CD14-positive monocyte (primary cell): ENCODE data around the gene CRY1. TPM values are rescaled to one million over a fixed set of nuclear protein-coding genes. Genes with fewer than 3 reads are reported as not detected.

ENCODE experiments used
- DNase-seq, 3 donors: peaks; one replicate each; pipeline ENCODE4 v3.0.0-alpha.2; 2011 to 2022
- H2AFZ ChIP-seq: 2 replicates; pipeline ENCODE4 v1.6.0; 2012; ENCODE audit warnings: mild to moderate bottlenecking, low read depth, low read length, inconsistent platforms; ENCODE audit not compliant: insufficient read depth, poor library complexity, severe bottlenecking
- H3K27ac ChIP-seq, 2 donors: 1 replicate in 1 of 2; 2 replicates in 1 of 2; pipeline ENCODE4 v1.5.1; 2012 to 2013; ENCODE audit warnings: low read length in 2 of 2, control low read depth in 1 of 2, inconsistent platforms in 1 of 2, low read depth in 1 of 2, mild to moderate bottlenecking in 1 of 2
- H3K27me3 ChIP-seq, 2 donors: one replicate each; pipeline versions ENCODE4 v1.6.0 to v1.6.1; 2011 to 2013; ENCODE audit warnings: low read length in 2 of 2; ENCODE audit not compliant: control insufficient read depth in 2 of 2, insufficient read depth in 2 of 2
- H3K36me3 ChIP-seq, 2 donors: replicated peaks in 1 of 2; 1 replicate in 1 of 2; 2 replicates in 1 of 2; pipeline versions ENCODE4 v1.5.1 to v1.6.1; 2012 to 2013; ENCODE audit warnings: low read length in 2 of 2, control low read depth in 1 of 2, inconsistent platforms in 1 of 2, mild to moderate bottlenecking in 1 of 2; ENCODE audit not compliant: insufficient read depth in 2 of 2, control insufficient read depth in 1 of 2
- H3K4me1 ChIP-seq, 2 donors: 1 replicate in 1 of 2; 2 replicates in 1 of 2; pipeline versions ENCODE4 v1.5.1 to v1.6.1; 2012 to 2013; ENCODE audit warnings: low read length in 2 of 2, control low read depth in 1 of 2, inconsistent platforms in 1 of 2, mild to moderate bottlenecking in 1 of 2, moderate library complexity in 1 of 2; ENCODE audit not compliant: insufficient read depth in 2 of 2, control insufficient read depth in 1 of 2
- H3K4me2 ChIP-seq: replicated peaks from 2 replicates; pipeline ENCODE3; 2012; ENCODE audit warnings: low read length, moderate library complexity, mild to moderate bottlenecking; ENCODE audit not compliant: poor library complexity, severe bottlenecking; ENCODE audit errors: extremely low read depth
- H3K4me3 ChIP-seq, 3 experiments: fragments of 200-600 bp in 1 of 3; sonication (generic) in 1 of 3; replicated peaks in 1 of 3; 1 replicate in 2 of 3; 2 replicates in 1 of 3; pipeline ENCODE4 v1.5.1; 2011 to 2013; ENCODE audit warnings: low read length in 3 of 3, mild to moderate bottlenecking in 3 of 3, control low read depth in 2 of 3, low read depth in 2 of 3, inconsistent platforms in 1 of 3, moderate library complexity in 1 of 3
- H3K79me2 ChIP-seq: 2 replicates; pipeline ENCODE4 v1.6.0; 2012; ENCODE audit warnings: mild to moderate bottlenecking, control low read depth, inconsistent platforms, low read length, moderate library complexity; ENCODE audit not compliant: insufficient read depth
- H3K9ac ChIP-seq: 2 replicates; pipeline ENCODE4 v1.6.0; 2017; ENCODE audit warnings: low read length, mild to moderate bottlenecking; ENCODE audit not compliant: insufficient read depth, poor library complexity, severe bottlenecking
- H3K9me3 ChIP-seq, 2 donors: replicated peaks in 1 of 2; 1 replicate in 1 of 2; 2 replicates in 1 of 2; pipeline versions ENCODE4 v1.5.1 to v1.6.1; 2012 to 2013; ENCODE audit warnings: low read length in 2 of 2, control low read depth in 1 of 2; ENCODE audit not compliant: control insufficient read depth in 1 of 2, insufficient read depth in 1 of 2
- H4K20me1 ChIP-seq: 2 replicates; pipeline ENCODE4 v1.6.0; 2012; ENCODE audit warnings: mild to moderate bottlenecking, low read length, control low read depth, moderate library complexity; ENCODE audit not compliant: insufficient read depth
- H3K27ac Mint-ChIP-seq, 7 donors: one replicate each; pipeline ENCODE4 v1.8.0; 2020; ENCODE audit warnings: mild to moderate bottlenecking in 7 of 7, mixed read lengths in 7 of 7, moderate library complexity in 6 of 7, inconsistent platforms in 2 of 7
- H3K27me3 Mint-ChIP-seq, 3 donors: one replicate each; pipeline ENCODE4 v1.8.0; 2021 to 2022; ENCODE audit warnings: low read depth in 3 of 3, mild to moderate bottlenecking in 3 of 3, mixed read lengths in 3 of 3, moderate library complexity in 3 of 3, inconsistent platforms in 1 of 3
- H3K36me3 Mint-ChIP-seq, 2 donors: one replicate each; pipeline ENCODE4 v1.8.0; 2020; ENCODE audit warnings: mixed read lengths in 2 of 2, inconsistent platforms in 1 of 2, mild to moderate bottlenecking in 1 of 2
- H3K4me1 Mint-ChIP-seq: one replicate; pipeline ENCODE4 v1.8.0; 2020; ENCODE audit warnings: mild to moderate bottlenecking, mixed read lengths
- H3K4me3 Mint-ChIP-seq, 2 donors: one replicate each; pipeline ENCODE4 v1.8.0; 2020; ENCODE audit warnings: mild to moderate bottlenecking in 2 of 2, mixed read lengths in 2 of 2, moderate library complexity in 1 of 2
- H3K9me3 Mint-ChIP-seq, 7 donors: one replicate each; pipeline ENCODE4 v1.8.0; 2020 to 2022; ENCODE audit warnings: mixed read lengths in 7 of 7, mild to moderate bottlenecking in 6 of 7, moderate library complexity in 6 of 7, inconsistent platforms in 2 of 7
- CTCF ChIP-seq: fragments of 200-600 bp; IDR thresholded peaks from one replicate; pipeline ENCODE4 v1.8.0; 2022; ENCODE audit warnings: antibody characterized with exemption, mild to moderate bottlenecking
- WGBS: methylation state at CpG from one replicate; pipeline ENCODE4 v1.1.5; 2013; ENCODE audit warnings: missing lambda C conversion rate; ENCODE audit not compliant: insufficient coverage; 5-methylcytosine and 5-hydroxymethylcytosine counted together
- intact Hi-C, 2 donors: fragments of 100-400 bp; cut with micrococcal nuclease; formaldehyde crosslinking; loops; one replicate each; pipeline versions ENCODE4 v1.15.0 to v1.15.1; 2023
- polyA plus RNA-seq, 3 donors: library from polyadenylated mRNA; depleted of rRNA in 1 of 3; unstranded in 2 of 3; stranded (reverse) in 1 of 3; fragments of 300-500 nt in 2 of 3; fragments of >200 nt in 1 of 3; fragmentation: Illumina TruSeq in 2 of 3; gene quantifications; 1 replicate in 2 of 3; 2 replicates in 1 of 3; pipeline ENCODE4 v1.2.3, GENCODE V29; 2012 to 2021

Gene CRY1
- polyA plus RNA-seq, 3 donors: 3.8 to 7.7 (median 5.8) TPM

DNA sequence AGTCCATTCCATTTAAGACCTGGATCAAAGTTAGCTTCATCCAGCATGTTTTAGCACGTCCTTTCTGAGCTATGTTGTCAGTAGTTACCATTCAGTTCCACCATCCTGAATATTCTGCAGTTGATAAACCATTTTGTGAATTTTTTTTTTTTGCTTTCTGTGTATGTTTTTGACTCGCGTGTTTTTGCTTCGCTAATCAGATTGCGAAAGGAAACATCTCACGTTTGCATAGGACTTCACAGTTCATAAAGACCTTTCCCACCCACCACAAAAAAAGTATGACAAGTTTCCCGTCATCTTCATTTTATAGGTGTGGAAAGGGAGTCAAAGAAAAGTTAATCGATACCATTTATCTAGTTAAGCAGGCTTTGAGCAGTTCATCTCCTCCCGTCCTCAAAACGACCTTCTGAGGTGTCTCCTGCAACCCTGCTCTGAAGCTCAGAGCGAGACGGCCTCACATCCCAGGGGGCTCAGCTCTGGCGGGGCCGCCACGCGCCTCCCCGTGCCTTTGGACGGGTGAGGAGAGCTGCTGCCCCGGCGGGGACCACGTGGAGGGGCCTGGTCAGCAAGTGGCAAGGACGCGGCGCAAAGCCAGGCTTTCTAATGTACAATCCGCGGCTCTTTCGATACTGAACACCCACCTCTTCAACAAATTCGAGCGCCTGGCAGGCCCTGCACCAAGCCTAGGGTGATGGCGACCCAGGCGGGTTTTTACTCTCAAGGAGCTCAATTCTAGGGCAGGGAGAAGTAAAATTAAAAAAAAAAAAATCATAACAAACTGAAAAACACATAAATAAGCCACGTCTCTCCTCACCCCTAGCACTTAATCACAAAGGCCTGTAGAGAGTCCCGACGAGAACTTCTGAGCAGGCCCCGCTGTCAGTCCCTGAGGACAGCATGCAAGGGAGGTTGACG is 138.6 kb downstream of the CRY1 start:
- Histone ChIP-seq H3K27ac (no peak overlapping the region), H3K4me2 (peak overlapping the region; percentile 99), H2AFZ (peak overlapping the region; percentile 78), H3K9me3 (peaks cover 0 to 3% of the 10 kb centered on the region in 2 donors), H4K20me1 (no peaks in the 10 kb centered on the region), H3K79me2 (peaks cover 22% of the 10 kb centered on the region), H3K36me3 (no peaks in the 10 kb centered on the region), H3K27me3 (peaks cover 36 to 57% of the 10 kb centered on the region in 2 donors), H3K4me1 (peaks cover 10 to 28% of the 10 kb centered on the region in 2 donors), H3K4me3 (peak overlapping the region; percentile 45 to 90 (median 63)), H3K9ac (peak overlapping the region; percentile 65)
- TF ChIP-seq CTCF: no peak
- WGBS: 63% methylated on average over 26 of the region's 36 CpGs
- peak overlapping the region; percentile 95 to 97 for H3K4me3 Mint-ChIP-seq
- peaks cover 0 to 6% of the 10 kb centered on the region in 2 donors for H3K36me3 Mint-ChIP-seq
- peaks cover 21% of the 10 kb centered on the region for H3K4me1 Mint-ChIP-seq
- H3K27ac Mint-ChIP-seq: peak overlapping the region in 2 of 7 donors; percentile 50 to 66
- H3K9me3 Mint-ChIP-seq: peaks cover 0 to 13% (median 5%) of the 10 kb centered on the region in 7 donors
- DNase-seq: no peak
- H3K27me3 Mint-ChIP-seq: peaks cover 49 to 76% (median 56%) of the 10 kb centered on the region in 3 donors
- intact Hi-C loops: no loop called here

GRCh38 chr12:106953352-106954250 is 139.7 kb downstream of the CRY1 start:
- peaks cover 44 to 68% of the 10 kb centered on the region in 2 donors for H3K27me3 ChIP-seq
- H3K36me3 ChIP-seq: no peaks in the 10 kb centered on the region
- Mint-ChIP-seq H3K36me3 (peaks cover 0 to 9% of the 10 kb centered on the region in 2 donors), H3K9me3 (peaks cover 5 to 24% (median 16%) of the 10 kb centered on the region in 7 donors), H3K27me3 (peaks cover 57 to 87% (median 65%) of the 10 kb centered on the region in 3 donors), H3K4me1 (peaks cover 21% of the 10 kb centered on the region), H3K27ac (no peak overlapping the region), H3K4me3 (peak overlapping the region in 1 of 2 donors; percentile 64)
- peaks cover 10 to 28% of the 10 kb centered on the region in 2 donors for H3K4me1 ChIP-seq
- intact Hi-C loops: no loop called here
- no peak overlapping the region for H3K4me2 ChIP-seq
- H3K9me3 ChIP-seq: peaks cover 8 to 15% of the 10 kb centered on the region in 2 donors
- H4K20me1 ChIP-seq: no peaks in the 10 kb centered on the region
- WGBS: 100% methylated on average over 2 of the region's 12 CpGs
- no peak overlapping the region for H3K4me3 ChIP-seq
- H2AFZ ChIP-seq: no peak overlapping the region
- no peak overlapping the region for H3K27ac ChIP-seq
- peaks cover 18% of the 10 kb centered on the region for H3K79me2 ChIP-seq
- no peak for DNase-seq
- TF ChIP-seq CTCF: no peak
- no peak overlapping the region for H3K9ac ChIP-seq
